Forelimb muscle (tissue), 1 donor: ENCODE measurements around the gene TMEM196. TPM values are rescaled to one million over a fixed set of nuclear protein-coding genes. Genes with fewer than 3 reads are reported as not detected.
"Not testable (repeated sequence)": the region's sequence is repeated elsewhere in the genome, so short reads cannot be mapped to it uniquely, and the experiment has no call there.

ENCODE experiments used
- DNase-seq: peaks from one replicate; pipeline ENCODE4 v3.0.0-alpha.2; 2013; ENCODE audit warnings: low read depth
- polyA plus RNA-seq: library from polyadenylated mRNA; unstranded; fragments of 120-200 nt; gene quantifications from one replicate; pipeline ENCODE4 v1.2.1, GENCODE V29; 2013; ENCODE audit not compliant: insufficient read length

Gene TMEM196
- polyA plus RNA-seq, 1 donor: not detected

- no peak for DNase-seq
These were observed 66.2 kb downstream of the TMEM196 start for GRCh38 chr7:19707240-19707639.

- DNase-seq: no peak
These were observed 67.8 kb downstream of the TMEM196 start for GRCh38 chr7:19705663-19706062.

GRCh38 chr7:19701471-19701870 lies 71.9 kb downstream of the TMEM196 start:
- no peak for DNase-seq

GRCh38 chr7:19700936-19701335 lies 72.5 kb downstream of the TMEM196 start:
- DNase-seq: no peak

- DNase-seq: no peak
These were observed 75.1 kb downstream of the TMEM196 start for GRCh38 chr7:19698331-19698730.

GRCh38 chr7:19696926-19697325 lies 76.5 kb downstream of the TMEM196 start:
- no peak for DNase-seq

GRCh38 chr7:19692111-19692828 lies 81.1 kb downstream of the TMEM196 start:
- DNase-seq: no peak

GRCh38 chr7:19690736-19691135 lies 82.7 kb downstream of the TMEM196 start:
- no peak for DNase-seq

GRCh38 chr7:19689130-19689529 lies 84.3 kb downstream of the TMEM196 start:
- DNase-seq: not testable (repeated sequence)

GRCh38 chr7:19681596-19681995 lies 91.8 kb downstream of the TMEM196 start:
- no peak for DNase-seq

- no peak for DNase-seq
These were observed 96.2 kb downstream of the TMEM196 start for GRCh38 chr7:19677180-19677579.

- no peak for DNase-seq
These were observed 97.6 kb downstream of the TMEM196 start for GRCh38 chr7:19675816-19676215.

- DNase-seq: no peak
These were observed 99.0 kb downstream of the TMEM196 start for GRCh38 chr7:19674266-19674960.

GRCh38 chr7:19670806-19671205 lies 102.6 kb downstream of the TMEM196 start:
- no peak for DNase-seq

Other genes with a start within 250 kb of the TMEM196 start
- gene POLR1F, start 64.6 kb downstream of the TMEM196 start, polyA plus RNA-seq: 12.2 TPM